ENCODE measurements around the gene ARVCF. TPM values are rescaled to one million over a fixed set of nuclear protein-coding genes. Genes with fewer than 3 reads are reported as not detected.

ARVCF gene
- total RNA-seq, 1 donor from 2014 or later: 101 TPM

- DNase-seq (ENCODE audit: low spot score, unreplicated experiment): no peak
- TF ChIP-seq CTCF (IDR thresholded peaks at IDR 0.05; ENCODE audit: unreplicated experiment): no peak
- Mint-ChIP-seq H3K9me3 (ENCODE audit: low read depth) (no peaks in the 10 kb centered on the region), H3K27ac (no peak overlapping the region), H3K4me1 (ENCODE audit: low read depth) (peaks cover 3% of the 10 kb centered on the region), H3K4me3 (ENCODE audit: low read depth) (no peak overlapping the region), H3K27me3 (no peaks in the 10 kb centered on the region), H3K36me3 (ENCODE audit: insufficient read depth) (peaks cover 13% of the 10 kb centered on the region)
Measured at GRCh38 chr22:19978748-19979147, 37.9 kb downstream of the ARVCF start.

GRCh38 chr22:19977296-19978243 lies 39.1 kb downstream of the ARVCF start:
- H3K4me1 Mint-ChIP-seq (ENCODE audit: low read depth): peaks cover 3% of the 10 kb centered on the region
- no peak for DNase-seq (ENCODE audit: low spot score, unreplicated experiment)
- H3K27ac Mint-ChIP-seq: no peak overlapping the region
- no peak for TF ChIP-seq CTCF (IDR thresholded peaks at IDR 0.05; ENCODE audit: unreplicated experiment)
- peaks cover 13% of the 10 kb centered on the region for H3K36me3 Mint-ChIP-seq (ENCODE audit: insufficient read depth)
- no peaks in the 10 kb centered on the region for H3K27me3 Mint-ChIP-seq
- no peaks in the 10 kb centered on the region for H3K9me3 Mint-ChIP-seq (ENCODE audit: low read depth)
- H3K4me3 Mint-ChIP-seq (ENCODE audit: low read depth): no peak overlapping the region

GRCh38 chr22:19976671-19977070 lies 40.0 kb downstream of the ARVCF start:
- Mint-ChIP-seq H3K9me3 (ENCODE audit: low read depth) (no peaks in the 10 kb centered on the region), H3K4me1 (ENCODE audit: low read depth) (peaks cover 3% of the 10 kb centered on the region), H3K27ac (no peak overlapping the region), H3K36me3 (ENCODE audit: insufficient read depth) (peaks cover 17% of the 10 kb centered on the region), H3K4me3 (ENCODE audit: low read depth) (no peak overlapping the region), H3K27me3 (no peaks in the 10 kb centered on the region)
- no peak for DNase-seq (ENCODE audit: low spot score, unreplicated experiment)
- TF ChIP-seq CTCF (IDR thresholded peaks at IDR 0.05; ENCODE audit: unreplicated experiment): no peak

GRCh38 chr22:19975707-19976035 lies 41.0 kb downstream of the ARVCF start:
- no peak overlapping the region for H3K4me3 Mint-ChIP-seq (ENCODE audit: low read depth)
- no peak for DNase-seq (ENCODE audit: low spot score, unreplicated experiment)

More at GRCh38 chr22:19975707-19976035, 41.0 kb downstream of the ARVCF start:
- H3K27me3 Mint-ChIP-seq: no peaks in the 10 kb centered on the region
- H3K27ac Mint-ChIP-seq: no peak overlapping the region
- TF ChIP-seq CTCF (IDR thresholded peaks at IDR 0.05; ENCODE audit: unreplicated experiment): no peak
- peaks cover 3% of the 10 kb centered on the region for H3K4me1 Mint-ChIP-seq (ENCODE audit: low read depth)
- H3K9me3 Mint-ChIP-seq (ENCODE audit: low read depth): no peaks in the 10 kb centered on the region
- peaks cover 19% of the 10 kb centered on the region for H3K36me3 Mint-ChIP-seq (ENCODE audit: insufficient read depth)
